ENCODE measurements around the gene SMPD4.
"Not testable (repeated sequence)": the region's sequence is repeated elsewhere in the genome, so short reads cannot be mapped to it uniquely, and the experiment has no call there.

Gene SMPD4

DNA sequence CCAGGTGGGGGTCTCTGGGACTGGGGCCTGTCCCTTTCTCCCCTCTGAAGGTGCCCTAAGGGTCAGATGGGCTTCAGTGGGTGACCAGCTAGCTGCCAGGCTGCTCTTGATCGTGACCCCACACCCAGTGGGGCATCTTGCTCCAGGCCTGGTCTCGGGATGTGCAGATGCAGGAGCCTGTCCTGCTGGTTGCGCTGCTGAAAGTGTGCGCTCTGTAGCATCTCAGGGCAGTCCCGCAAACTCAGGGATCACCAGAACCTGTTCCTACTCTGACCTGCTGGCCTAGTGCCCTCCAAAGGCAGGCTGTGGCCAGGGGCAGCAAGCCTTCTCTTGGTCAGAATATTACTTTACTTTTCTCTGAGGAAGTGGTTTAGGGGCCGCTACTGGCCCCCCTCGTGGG, 40.9 kb downstream of the SMPD4 start:
- DNase-seq: not testable (repeated sequence)

DNA sequence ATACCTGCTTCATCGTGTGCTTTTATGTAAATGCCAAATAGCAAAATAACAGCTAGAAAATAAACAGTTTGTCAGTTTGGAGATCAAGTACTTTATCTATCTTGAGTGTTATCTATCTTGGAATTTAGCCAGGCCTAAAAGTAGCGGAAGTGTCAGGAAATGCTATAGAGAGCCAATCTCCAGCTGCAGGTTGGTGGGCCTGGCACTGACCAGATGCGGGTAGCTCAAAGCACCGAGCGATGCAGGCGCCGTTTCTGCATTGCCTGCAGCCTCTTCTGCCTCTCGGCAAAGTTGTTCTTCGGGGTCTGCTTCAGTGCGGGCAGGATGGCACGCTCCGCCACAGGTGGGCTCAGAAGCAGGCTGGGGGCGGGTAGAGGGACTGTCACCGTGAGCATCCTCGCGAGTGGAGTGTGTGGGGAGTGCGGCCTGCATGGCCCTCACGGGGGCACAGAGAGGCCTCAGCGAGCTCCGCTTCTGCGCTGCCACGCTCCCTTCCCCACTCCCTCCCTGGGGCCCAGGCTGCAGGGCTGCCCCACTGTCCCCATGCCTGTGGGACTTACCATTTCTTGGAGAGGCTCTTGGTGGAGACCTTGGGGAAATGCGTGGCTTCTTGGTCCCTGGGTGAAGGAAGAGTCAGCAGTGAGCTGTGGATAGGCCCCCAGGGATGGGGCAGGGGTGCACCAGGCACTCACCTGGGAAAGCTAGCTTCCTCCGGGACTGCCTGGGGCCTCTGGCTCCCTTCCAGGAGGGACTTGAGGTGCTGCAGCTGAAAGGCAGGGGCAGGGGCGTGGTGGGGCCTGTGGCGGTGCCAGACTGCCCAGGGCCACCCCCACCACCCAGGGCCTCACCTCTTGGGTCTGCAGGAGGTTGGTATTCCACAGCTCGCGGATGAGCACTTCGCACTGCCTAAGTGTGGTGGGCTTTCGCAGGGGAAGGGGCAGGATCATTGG, 41.8 kb downstream of the SMPD4 start:
- not testable (repeated sequence) for DNase-seq

DNA sequence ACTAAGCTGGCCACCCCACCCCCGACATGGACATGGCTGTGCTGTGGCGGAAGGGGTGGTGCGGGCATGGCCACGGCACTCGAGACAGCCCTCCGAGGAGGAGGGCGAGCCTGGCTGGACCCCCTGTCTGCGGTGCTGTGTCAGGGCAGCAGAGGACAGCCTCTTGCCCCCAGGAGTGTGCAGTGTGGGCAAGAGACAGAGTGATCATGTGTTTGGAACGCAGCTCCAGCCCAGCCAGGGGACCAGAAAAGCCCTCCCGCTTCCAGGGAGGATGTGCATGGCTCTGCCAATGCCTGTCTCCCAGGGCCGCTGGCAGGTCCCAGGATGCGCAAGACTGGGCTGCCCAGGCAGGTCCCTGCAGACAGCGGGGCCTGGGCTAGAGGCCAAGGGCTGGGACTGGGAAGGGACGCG, 42.6 kb downstream of the SMPD4 start:
- DNase-seq: not testable (repeated sequence)

DNA sequence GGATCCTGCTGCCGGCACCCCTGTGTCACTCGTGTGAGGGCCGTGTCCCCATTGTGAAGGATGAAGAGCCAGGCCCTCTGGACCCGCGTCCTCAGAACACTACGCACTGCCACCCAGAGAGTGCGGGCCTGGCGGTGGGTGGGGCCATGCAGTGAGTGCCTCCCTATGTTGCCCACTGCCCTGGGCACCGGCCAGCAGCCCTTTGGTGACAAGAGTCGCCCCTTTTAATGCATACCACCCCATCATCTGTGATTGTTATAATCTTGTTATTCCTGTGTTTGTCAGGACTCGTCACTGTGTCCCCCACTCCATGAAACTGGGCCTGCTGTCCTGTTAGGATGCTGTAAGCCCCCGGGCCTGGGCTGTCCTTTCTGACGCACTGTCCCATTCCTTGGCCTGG, 43.1 kb downstream of the SMPD4 start:
- DNase-seq: not testable (repeated sequence)

DNA sequence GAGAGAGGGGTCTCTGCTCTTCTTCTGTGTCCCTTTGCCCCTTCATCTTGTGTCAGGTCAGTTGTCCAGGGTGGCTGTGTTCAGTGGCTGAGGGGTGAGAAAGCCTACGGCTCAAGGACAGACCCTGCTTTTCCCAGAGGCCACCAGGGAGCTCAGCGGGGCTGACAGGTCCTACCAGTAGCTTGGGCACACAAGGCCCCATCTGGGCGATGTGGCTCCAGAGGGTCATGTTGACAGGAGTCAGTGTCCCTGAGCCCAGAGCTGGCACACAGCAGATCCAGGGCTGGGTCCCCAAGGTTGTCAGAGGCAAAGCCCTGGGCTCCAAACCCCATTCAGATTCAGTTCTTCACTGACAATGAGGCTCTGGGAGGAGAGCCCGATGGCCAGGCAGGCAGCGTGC, 44.3 kb downstream of the SMPD4 start:
- DNase-seq: not testable (repeated sequence)

DNA sequence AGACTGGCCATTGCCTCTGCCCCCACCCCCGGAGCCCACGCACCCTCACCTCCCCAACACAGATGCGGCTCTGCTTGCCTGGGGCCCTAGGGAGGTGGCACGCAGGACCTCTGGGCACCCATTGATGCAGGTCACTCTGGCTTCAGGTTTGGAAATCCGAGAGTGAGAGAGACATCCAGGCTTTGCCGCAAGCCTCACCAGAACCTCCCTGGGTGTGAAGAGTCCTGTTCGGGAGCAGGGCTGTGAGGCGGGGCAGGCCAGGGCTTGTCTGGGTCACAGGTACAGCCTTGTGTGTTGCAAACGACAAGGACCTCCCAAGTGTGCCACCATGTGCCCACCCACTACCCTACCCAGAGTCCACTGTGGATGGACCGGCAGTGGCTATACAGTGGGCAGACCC, 44.9 kb downstream of the SMPD4 start:
- DNase-seq: not testable (repeated sequence)

DNA sequence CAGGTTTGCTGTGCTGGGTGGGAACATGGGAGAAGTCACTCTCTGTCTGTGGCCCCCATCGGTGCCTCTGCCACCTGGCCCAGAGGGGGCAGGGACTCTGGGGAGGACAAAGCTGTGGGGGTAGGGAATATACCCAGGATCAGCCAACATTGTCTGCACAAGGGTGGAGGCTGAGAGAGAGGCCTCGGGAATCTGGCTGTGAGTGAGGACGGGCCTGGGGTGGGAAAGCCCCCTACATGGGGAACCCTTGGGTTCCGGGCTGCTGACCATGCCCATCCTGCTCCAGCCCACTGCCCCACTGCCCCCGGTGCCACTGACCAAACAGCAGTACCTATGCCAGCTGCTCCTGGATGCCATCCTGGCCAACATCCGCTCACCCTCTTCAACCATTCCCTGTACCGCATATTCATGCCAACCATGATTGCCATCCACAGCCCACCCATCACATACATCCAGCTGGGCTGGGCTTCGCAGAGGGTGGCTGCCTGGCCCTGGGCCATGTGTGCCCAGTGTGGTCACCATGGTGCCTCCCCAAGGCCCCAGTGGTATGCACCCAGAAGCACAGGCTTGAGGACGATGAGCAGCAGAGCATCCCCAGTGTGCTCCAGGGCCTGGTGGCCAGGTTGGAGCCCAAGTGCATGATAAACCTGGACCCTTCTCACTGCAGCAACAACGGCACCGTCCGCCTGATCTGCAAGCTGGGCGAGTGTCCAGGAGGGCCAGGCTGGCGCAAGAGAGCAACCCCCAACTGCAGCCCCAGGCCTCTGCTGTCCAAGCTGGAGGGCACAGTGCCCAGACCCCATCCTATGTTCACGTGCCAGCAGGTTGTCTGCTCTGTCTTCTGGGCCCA, 45.5 kb downstream of the SMPD4 start:
- DNase-seq: no peak

DNA sequence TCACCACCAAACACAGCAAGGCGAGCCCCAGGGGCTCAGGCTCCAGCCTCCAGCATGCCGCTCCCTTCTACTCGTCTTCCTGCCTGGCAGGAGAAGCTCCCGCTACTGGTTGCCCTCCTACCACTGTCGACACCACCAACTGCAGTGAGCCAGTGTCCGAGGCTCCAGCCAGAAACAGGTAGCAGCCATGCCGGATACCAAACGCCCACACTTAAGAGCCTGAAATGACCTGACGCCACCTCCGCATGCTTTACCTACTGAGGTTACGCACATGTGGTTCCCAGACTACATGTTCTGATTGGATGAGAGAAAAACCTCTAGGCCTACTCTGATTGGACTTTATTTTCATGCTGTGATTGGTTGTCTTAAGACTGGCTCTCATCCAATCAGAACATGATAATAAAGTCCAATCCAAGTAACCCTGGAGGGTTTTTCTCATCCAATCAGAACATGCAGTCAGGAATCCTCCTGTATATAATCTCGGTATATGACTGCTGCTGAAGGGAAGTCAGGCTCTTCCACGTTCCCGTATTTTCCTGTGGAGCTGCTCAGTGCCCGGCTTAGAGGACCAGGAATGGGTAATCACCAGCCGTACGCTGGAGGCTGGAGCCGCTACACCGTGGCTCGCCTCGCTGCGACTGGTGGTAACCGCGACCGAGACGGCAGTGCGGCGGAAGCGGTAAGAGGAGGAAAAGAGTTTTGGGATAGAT, 52.1 kb downstream of the SMPD4 start, which contains the start of gene POTEF:
TSS of gene POTEF (minus strand) at position 103 of the 710 bp plus-strand sequence. CDS start 8,707 bp downstream, outside the sequence.
- DNase-seq: not testable (repeated sequence)

DNA sequence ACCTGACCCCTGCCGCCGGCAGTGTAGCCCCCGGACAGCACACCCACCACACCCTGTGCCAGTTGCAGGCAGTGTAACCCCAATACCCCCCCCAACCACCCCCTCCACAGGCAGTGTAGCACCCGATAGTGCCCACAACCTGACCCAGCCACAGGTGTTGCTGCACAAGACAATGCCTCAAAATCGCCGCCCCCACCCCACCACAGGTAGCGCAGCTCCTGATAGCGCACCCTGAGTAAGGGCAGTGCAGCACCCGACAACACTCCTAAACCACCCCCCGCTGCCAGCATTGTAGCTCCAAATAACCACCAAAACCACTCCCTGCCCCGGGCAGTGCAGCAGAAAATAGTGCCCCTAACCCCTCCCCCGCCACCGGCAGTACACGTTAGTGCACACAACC, 52.9 kb downstream of the SMPD4 start:
- DNase-seq: not testable (repeated sequence)

DNA sequence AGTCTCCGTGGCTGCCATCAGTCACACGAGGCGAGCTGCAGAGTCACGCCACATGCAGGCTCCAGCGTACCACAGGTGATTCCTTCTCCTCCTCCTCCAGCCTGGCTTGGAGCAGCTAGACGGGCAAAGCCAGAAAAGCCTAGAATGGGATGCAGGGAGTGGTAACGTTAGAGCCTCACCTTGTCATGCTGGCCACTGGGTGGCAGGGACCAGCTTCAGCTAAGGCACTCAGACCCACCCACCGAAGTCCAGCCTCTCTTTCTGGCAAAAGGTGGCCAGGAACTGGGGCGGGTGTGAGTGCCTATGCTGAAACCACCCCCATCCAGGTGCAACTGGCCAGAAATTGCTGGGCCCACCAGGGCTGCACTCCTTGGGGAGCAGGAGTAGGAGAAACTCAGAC, 53.7 kb downstream of the SMPD4 start:
- not testable (repeated sequence) for DNase-seq

DNA sequence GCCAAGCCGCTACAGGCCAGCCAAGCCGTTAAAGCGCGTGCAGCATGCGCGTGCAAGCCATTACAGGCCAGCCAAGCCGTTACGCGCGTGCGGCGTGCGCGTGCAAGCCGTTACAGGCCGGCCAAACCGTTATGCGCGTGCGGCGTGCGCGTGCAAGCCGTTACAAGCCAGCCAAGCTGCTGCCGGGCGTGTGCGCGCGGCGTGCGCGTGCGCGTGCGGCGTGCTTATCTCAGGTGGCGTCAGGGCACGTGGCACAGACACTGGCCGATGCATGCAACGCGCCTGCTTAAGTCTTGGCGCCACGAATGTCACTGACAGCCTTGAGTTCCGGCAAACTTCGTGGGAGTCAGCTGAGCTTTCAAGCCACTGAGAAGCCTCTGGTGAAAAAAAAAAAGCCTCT, 60.5 kb downstream of the SMPD4 start:
- not testable (repeated sequence) for DNase-seq

DNA sequence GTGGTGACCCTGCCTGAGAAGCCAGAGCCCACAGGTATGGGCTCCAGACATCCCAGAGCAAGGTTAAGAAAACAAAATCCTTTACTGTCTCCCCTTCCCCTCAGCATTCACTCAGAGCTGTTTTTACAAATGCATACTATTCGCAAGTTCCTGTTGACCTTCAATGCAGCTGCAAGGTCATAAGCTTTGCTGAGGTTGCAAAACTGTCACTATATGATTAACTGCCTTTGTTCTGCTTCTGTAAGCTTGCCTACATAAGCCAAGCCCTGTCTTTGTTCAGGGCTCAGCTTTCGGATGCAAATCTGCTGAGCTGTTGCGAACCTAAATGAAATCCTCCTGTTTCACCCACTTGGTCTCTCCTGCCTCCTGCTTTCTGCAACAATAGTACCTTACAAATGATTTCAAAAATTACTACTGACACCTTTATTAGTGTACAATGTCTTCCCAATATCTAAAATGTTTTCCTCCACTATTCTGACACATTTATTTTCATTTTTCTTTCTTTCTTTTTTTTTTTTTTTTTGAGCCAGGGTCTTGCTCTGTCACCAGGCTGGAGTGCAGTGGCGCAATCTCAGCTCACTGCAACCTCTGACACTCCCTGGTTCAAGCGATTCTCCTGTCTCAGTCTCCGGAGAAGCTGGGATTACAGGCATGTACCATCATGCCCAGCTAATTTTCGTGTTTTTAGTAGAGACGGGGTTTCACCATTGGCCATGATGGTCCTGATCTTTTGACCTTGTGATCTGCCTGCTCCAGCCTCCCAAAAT, 78.6 kb downstream of the SMPD4 start:
- not testable (repeated sequence) for DNase-seq
